ENCODE measurements around the gene PLEKHJ1.
"Not testable (repeated sequence)": the region's sequence is repeated elsewhere in the genome, so short reads cannot be mapped to it uniquely, and the experiment has no call there.

The PLEKHJ1 gene

DNA sequence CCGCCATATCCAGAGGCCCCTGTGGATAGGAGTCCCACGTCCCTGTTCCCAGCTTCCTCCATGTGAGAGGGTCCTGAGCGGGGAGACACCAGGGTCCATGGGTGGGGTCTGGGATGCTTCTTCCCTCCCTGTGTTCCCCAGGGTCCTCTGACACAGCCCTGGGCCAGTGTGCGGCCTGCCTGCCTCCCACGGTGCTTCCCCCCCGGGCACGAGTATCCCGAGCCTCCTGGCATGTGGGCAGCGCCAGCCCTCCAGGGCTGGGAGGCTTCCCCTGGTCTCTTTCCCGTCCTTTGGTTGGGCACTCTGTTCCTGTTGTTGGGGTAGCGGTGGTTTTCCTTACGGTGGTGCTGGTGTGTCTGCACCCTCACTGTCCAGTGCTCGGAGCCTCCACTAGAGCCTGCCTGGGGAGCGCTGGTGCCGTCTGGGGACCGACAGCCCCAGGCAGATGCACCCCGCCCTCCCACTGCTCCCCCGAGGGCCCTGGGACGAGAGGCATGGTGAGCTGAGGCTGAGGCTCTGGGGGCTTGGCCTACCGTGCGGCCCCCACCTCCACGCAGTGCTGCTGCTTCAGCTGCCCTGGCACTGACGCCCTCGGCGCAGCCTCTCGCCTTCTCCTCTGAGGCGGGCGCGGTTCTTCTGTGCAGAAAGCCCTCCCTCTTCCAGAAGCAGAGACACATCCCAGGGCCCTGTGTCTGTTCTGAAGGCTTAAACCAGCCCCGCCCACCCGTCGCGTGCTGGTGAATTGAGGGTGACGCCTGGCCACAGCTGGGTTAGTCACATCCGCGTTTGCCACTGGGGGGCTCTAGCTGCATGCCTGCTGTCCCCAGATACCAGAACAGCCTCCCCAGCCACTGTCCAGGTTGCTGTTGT lies 27.9 kb downstream of the PLEKHJ1 start:
- H3K9ac ChIP-seq (ENCODE audit: low read depth, low read length): no peak overlapping the region
- H3K36me3 ChIP-seq (ENCODE audit: insufficient read depth, low read depth, low read length): peaks cover 37% of the 10 kb centered on the region
- no peaks in the 10 kb centered on the region for H3K9me3 ChIP-seq (ENCODE audit: insufficient read depth, low read depth, low read length)
- no peak overlapping the region for H3K4me3 ChIP-seq (ENCODE audit: low read length)
- H3K27me3 ChIP-seq (ENCODE audit: insufficient read depth, low read length): no peaks in the 10 kb centered on the region
- no peak overlapping the region for H3K27ac ChIP-seq (ENCODE audit: low read length)
- H3K4me1 ChIP-seq (ENCODE audit: insufficient read depth, low read length): no peaks in the 10 kb centered on the region

DNA sequence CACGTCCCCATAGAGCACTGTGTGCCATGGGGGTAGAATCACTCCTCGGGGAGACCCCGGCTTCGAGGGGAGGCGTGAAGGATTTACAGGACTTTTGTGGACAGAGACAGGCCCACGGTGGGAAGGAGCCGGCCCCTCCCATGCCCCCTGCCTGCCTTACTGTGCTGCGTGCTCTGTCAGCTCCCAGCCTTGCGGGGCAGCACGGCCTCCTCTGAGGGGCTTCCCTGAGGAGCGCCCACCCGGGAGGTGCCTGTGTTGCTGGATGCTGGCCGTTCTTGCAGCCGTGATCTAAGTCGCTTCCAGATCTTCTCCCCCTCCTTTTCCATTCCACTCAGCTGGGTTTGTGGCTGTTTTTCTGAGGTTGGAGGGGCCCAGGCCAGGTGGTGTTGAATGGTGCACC lies 29.1 kb downstream of the PLEKHJ1 start:
- no peak overlapping the region for H3K9ac ChIP-seq (ENCODE audit: low read depth, low read length)
- H3K4me1 ChIP-seq (ENCODE audit: insufficient read depth, low read length): no peaks in the 10 kb centered on the region
- H3K27me3 ChIP-seq (ENCODE audit: insufficient read depth, low read length): no peaks in the 10 kb centered on the region
- H3K27ac ChIP-seq (ENCODE audit: low read length): no peak overlapping the region
- H3K36me3 ChIP-seq (ENCODE audit: insufficient read depth, low read depth, low read length): peaks cover 29% of the 10 kb centered on the region
- no peak overlapping the region for H3K4me3 ChIP-seq (ENCODE audit: low read length)
- no peaks in the 10 kb centered on the region for H3K9me3 ChIP-seq (ENCODE audit: insufficient read depth, low read depth, low read length)

GRCh38 chr19:2202366-2202765 lies 33.8 kb downstream of the PLEKHJ1 start:
- Histone ChIP-seq H3K27ac (ENCODE audit: low read length) (no peak overlapping the region), H3K9me3 (ENCODE audit: insufficient read depth, low read depth, low read length) (no peaks in the 10 kb centered on the region), H3K4me3 (ENCODE audit: low read length) (no peak overlapping the region), H3K27me3 (ENCODE audit: insufficient read depth, low read length) (no peaks in the 10 kb centered on the region), H3K36me3 (ENCODE audit: insufficient read depth, low read depth, low read length) (peaks cover 13% of the 10 kb centered on the region), H3K9ac (ENCODE audit: low read depth, low read length) (no peak overlapping the region), H3K4me1 (ENCODE audit: insufficient read depth, low read length) (no peaks in the 10 kb centered on the region)

GRCh38 chr19:2201473-2202148 lies 34.5 kb downstream of the PLEKHJ1 start:
- peaks cover 10% of the 10 kb centered on the region for H3K36me3 ChIP-seq (ENCODE audit: insufficient read depth, low read depth, low read length)
- no peak overlapping the region for H3K4me3 ChIP-seq (ENCODE audit: low read length)
- H3K27me3 ChIP-seq (ENCODE audit: insufficient read depth, low read length): no peaks in the 10 kb centered on the region
- H3K27ac ChIP-seq (ENCODE audit: low read length): no peak overlapping the region
- H3K9ac ChIP-seq (ENCODE audit: low read depth, low read length): no peak overlapping the region
- H3K4me1 ChIP-seq (ENCODE audit: insufficient read depth, low read length): no peaks in the 10 kb centered on the region
- no peaks in the 10 kb centered on the region for H3K9me3 ChIP-seq (ENCODE audit: insufficient read depth, low read depth, low read length)

GRCh38 chr19:2200624-2201294 lies 35.4 kb downstream of the PLEKHJ1 start:
- not testable (repeated sequence) for H3K27me3 ChIP-seq (ENCODE audit: insufficient read depth, low read length); H3K4me3 ChIP-seq (ENCODE audit: low read length); H3K36me3 ChIP-seq (ENCODE audit: insufficient read depth, low read depth, low read length); H3K9ac ChIP-seq (ENCODE audit: low read depth, low read length); H3K4me1 ChIP-seq (ENCODE audit: insufficient read depth, low read length); H3K27ac ChIP-seq (ENCODE audit: low read length); H3K9me3 ChIP-seq (ENCODE audit: insufficient read depth, low read depth, low read length)

DNA sequence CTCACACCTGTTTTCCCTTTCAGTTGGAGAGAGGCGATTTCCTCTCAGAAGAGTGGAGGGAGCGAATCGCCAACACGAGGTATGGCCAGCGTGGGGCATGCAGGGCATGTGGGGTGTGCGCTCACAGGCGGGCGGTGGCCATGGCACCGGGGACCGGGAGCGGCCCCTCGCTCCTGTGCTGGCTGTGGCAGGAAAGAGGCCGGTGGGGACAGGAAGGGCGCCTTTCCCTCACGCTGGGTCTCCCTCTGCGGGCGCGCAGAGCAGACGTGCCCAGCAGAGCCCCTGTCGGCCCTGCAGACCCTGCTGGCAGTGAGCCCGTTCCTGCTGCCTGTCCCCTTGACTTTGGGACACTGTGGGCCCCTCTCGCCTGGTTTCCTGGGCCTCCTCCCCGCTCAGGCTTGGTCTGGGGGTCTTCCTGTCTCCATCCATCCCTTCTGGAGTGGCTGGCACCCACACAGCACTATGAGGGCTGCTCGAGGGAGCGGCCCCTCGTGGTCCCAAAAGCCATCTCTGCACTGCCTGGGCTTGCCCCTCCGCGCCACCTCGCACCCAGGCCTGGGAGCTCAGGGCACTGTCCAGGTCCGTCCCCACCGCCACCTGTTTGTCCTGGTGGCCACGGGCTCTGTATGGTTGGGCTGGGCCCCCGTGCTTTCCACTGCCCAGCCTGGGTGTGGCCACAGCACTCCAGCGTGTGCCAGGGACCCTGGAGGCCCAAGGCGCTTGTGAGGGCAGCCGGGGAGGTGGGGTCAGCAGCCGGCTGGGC lies 36.1 kb downstream of the PLEKHJ1 start:
- H3K36me3 ChIP-seq (ENCODE audit: insufficient read depth, low read depth, low read length): peaks cover 13% of the 10 kb centered on the region

DNA sequence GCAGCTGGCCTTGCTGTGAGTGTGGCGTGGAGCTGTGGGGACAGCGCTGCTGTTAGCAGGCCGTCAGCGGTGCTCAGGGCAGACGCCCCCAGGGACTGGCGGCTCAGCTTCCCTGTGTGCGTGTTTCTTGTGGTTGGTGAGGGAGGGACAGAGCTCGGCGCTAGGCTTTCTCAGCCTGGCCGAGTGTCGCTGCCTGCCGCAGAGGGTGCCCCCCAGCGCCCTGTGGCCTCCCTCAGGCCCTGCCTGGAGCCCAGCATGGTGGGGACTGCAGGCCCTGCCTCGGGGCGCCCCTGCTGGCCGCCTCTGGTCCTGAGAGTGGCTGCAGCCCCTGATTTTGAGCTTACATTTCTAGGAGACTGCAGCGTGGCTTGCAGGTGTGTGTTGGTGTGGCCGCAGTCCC lies 36.9 kb downstream of the PLEKHJ1 start:
- Histone ChIP-seq H3K9ac (ENCODE audit: low read depth, low read length) (no peak overlapping the region), H3K4me1 (ENCODE audit: insufficient read depth, low read length) (no peaks in the 10 kb centered on the region), H3K36me3 (ENCODE audit: insufficient read depth, low read depth, low read length) (peaks cover 21% of the 10 kb centered on the region), H3K9me3 (ENCODE audit: insufficient read depth, low read depth, low read length) (no peaks in the 10 kb centered on the region), H3K4me3 (ENCODE audit: low read length) (no peak overlapping the region), H3K27me3 (ENCODE audit: insufficient read depth, low read length) (no peaks in the 10 kb centered on the region), H3K27ac (ENCODE audit: low read length) (no peak overlapping the region)

More for the DNA sequence above, 36.1 kb downstream of the PLEKHJ1 start:
- no peaks in the 10 kb centered on the region for H3K9me3 ChIP-seq (ENCODE audit: insufficient read depth, low read depth, low read length)
- H3K27me3 ChIP-seq (ENCODE audit: insufficient read depth, low read length): no peaks in the 10 kb centered on the region
- H3K27ac ChIP-seq (ENCODE audit: low read length): no peak overlapping the region
- no peaks in the 10 kb centered on the region for H3K4me1 ChIP-seq (ENCODE audit: insufficient read depth, low read length)
- no peak overlapping the region for H3K4me3 ChIP-seq (ENCODE audit: low read length)
- H3K9ac ChIP-seq (ENCODE audit: low read depth, low read length): no peak overlapping the region

DNA sequence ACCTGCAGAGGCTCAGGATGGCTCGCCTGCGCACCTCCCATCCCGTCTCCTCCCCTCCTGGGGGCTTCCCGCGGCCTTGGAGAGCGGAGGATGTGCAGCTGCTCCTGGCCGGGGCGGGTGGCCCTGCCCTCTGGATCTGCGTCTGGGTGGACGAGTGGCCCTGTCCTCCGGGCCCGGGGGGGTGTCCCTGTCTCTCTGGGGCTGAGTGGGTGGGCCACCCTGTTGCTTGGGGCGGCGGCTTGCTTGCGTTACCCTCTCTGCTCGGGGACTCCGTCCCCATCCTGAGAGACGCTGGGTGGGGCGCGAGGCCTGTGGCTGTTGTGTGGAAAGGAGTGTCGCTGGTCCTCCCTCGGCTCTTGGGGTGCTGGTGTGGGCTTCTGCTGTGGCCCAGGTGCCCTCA lies 37.8 kb downstream of the PLEKHJ1 start:
- Histone ChIP-seq H3K9ac (ENCODE audit: low read depth, low read length) (no peak overlapping the region), H3K9me3 (ENCODE audit: insufficient read depth, low read depth, low read length) (no peaks in the 10 kb centered on the region), H3K36me3 (ENCODE audit: insufficient read depth, low read depth, low read length) (peaks cover 21% of the 10 kb centered on the region), H3K27ac (ENCODE audit: low read length) (no peak overlapping the region), H3K27me3 (ENCODE audit: insufficient read depth, low read length) (no peaks in the 10 kb centered on the region), H3K4me3 (ENCODE audit: low read length) (no peak overlapping the region), H3K4me1 (ENCODE audit: insufficient read depth, low read length) (no peaks in the 10 kb centered on the region)

GRCh38 chr19:2197270-2197669 lies 38.9 kb downstream of the PLEKHJ1 start:
- Histone ChIP-seq H3K9ac (ENCODE audit: low read depth, low read length) (no peak overlapping the region; the same call in 1 of the 2 replicates), H3K4me3 (ENCODE audit: low read length) (no peak overlapping the region), H3K9me3 (ENCODE audit: insufficient read depth, low read depth, low read length) (no peaks in the 10 kb centered on the region), H3K27me3 (ENCODE audit: insufficient read depth, low read length) (no peaks in the 10 kb centered on the region), H3K4me1 (ENCODE audit: insufficient read depth, low read length) (no peaks in the 10 kb centered on the region), H3K27ac (ENCODE audit: low read length) (no peak overlapping the region), H3K36me3 (ENCODE audit: insufficient read depth, low read depth, low read length) (peaks cover 26% of the 10 kb centered on the region)

DNA sequence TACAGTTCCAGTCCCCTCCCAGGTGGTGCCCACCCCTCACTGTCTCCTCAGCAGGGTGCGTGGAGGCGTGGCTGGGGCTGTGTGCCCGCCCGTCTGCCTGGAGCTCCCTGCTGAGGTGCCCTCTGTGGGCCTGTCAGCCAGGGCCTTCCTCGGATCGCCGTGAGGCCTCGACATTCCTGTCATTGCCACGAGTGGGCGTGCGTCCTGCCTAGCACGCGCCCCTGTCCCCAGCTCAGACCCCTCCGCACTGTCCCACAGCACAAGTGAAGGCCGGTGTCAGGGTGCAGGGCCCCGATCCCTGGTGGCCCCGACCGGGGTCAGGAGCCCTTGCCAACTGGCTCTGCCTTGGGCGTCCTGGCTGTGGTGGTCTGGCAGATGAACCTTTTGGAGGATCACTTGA lies 40.2 kb downstream of the PLEKHJ1 start:
- Histone ChIP-seq H3K9me3 (ENCODE audit: insufficient read depth, low read depth, low read length) (no peaks in the 10 kb centered on the region), H3K27ac (ENCODE audit: low read length) (no peak overlapping the region), H3K4me1 (ENCODE audit: insufficient read depth, low read length) (no peaks in the 10 kb centered on the region), H3K9ac (ENCODE audit: low read depth, low read length) (no peak overlapping the region), H3K4me3 (ENCODE audit: low read length) (no peak overlapping the region), H3K36me3 (ENCODE audit: insufficient read depth, low read depth, low read length) (peaks cover 38% of the 10 kb centered on the region), H3K27me3 (ENCODE audit: insufficient read depth, low read length) (no peaks in the 10 kb centered on the region)

DNA sequence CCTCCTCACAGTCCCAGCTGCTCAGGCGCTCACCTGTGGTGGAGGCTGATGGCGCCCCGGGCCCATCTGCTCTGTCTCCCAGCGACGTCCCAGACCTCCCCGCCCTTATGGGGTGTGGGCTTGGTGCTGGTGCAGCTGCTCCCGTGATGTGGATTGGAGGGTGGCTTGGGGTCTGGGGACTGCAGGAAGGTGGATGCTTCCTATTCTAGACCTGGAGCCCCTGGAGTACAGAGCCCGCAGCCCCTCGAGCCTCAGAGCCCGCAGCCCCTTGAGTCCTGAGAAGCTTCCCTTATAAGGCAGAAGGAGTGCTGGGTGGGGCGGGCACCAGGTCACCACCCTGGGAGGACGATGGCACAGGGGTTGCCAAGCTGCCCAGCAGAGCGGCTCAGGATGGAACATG lies 40.8 kb downstream of the PLEKHJ1 start:
- Histone ChIP-seq H3K27me3 (ENCODE audit: insufficient read depth, low read length) (no peaks in the 10 kb centered on the region), H3K4me1 (ENCODE audit: insufficient read depth, low read length) (no peaks in the 10 kb centered on the region), H3K4me3 (ENCODE audit: low read length) (no peak overlapping the region), H3K9ac (ENCODE audit: low read depth, low read length) (no peak overlapping the region), H3K9me3 (ENCODE audit: insufficient read depth, low read depth, low read length) (no peaks in the 10 kb centered on the region), H3K27ac (ENCODE audit: low read length) (no peak overlapping the region), H3K36me3 (ENCODE audit: insufficient read depth, low read depth, low read length) (peaks cover 42% of the 10 kb centered on the region)

All from iPS-20b (cell line).